CD4-positive, alpha-beta T cell (primary cell): ENCODE data around the gene NYNRIN. TPM values are rescaled to one million over a fixed set of nuclear protein-coding genes. Genes with fewer than 3 reads are reported as not detected.

ENCODE experiments used
- ATAC-seq: fragments of 200-7000 bp; cut with Tn5 transposase; one replicate; pipeline ENCODE4 v1.10.0; 2022; ENCODE audit warnings: mild to moderate bottlenecking; ENCODE audit not compliant: poor library complexity
- CTCF ChIA-PET: fragments of 350-600 bp; sonication (Branson Sonifier 250); formaldehyde crosslinking; loops from one replicate; lab custom pipeline; 2021; ENCODE audit warnings: antibody characterized with exemption, inconsistent platforms; lab: Charles Lee
- POLR2A ChIA-PET: fragments of 350-600 bp; sonication (Branson Sonifier 250); formaldehyde crosslinking; loops from one replicate; lab custom pipeline; 2021; ENCODE audit warnings: antibody characterized with exemption, inconsistent platforms; lab: Charles Lee
- DNase-seq, 14 experiments: peaks; one replicate each; pipeline ENCODE4 v3.0.0-alpha.2; 2013 to 2020; ENCODE audit warnings: mixed read lengths in 2 of 14
- H3K27ac ChIP-seq, 2 donors: one replicate each; pipeline versions ENCODE4 v1.5.1 to v1.7.0; 2013; ENCODE audit warnings: low read length in 2 of 2, low read depth in 1 of 2, mild to moderate bottlenecking in 1 of 2
- H3K27me3 ChIP-seq, 2 experiments: 1 replicate in 1 of 2; 2 replicates in 1 of 2; pipeline versions ENCODE4 v1.6.1 to v1.7.0; 2013; ENCODE audit warnings: low read length in 2 of 2, control low read depth in 1 of 2, mild to moderate bottlenecking in 1 of 2, moderate library complexity in 1 of 2; ENCODE audit not compliant: insufficient read depth in 2 of 2, control insufficient read depth in 1 of 2
- H3K36me3 ChIP-seq: one replicate; pipeline ENCODE4 v1.6.1; 2013; ENCODE audit warnings: low read length, control low read depth; ENCODE audit not compliant: insufficient read depth
- H3K4me1 ChIP-seq: one replicate; pipeline ENCODE4 v1.6.1; 2013; ENCODE audit warnings: low read length, control low read depth; ENCODE audit not compliant: insufficient read depth
- H3K4me3 ChIP-seq: one replicate; pipeline ENCODE4 v1.5.1; 2013; ENCODE audit warnings: mild to moderate bottlenecking, low read length, moderate library complexity
- H3K9me3 ChIP-seq, 2 experiments: 1 replicate in 1 of 2; 2 replicates in 1 of 2; pipeline versions ENCODE4 v1.6.1 to v1.7.0; 2013; ENCODE audit warnings: low read length in 2 of 2, mild to moderate bottlenecking in 2 of 2, control low read depth in 1 of 2, moderate library complexity in 1 of 2; ENCODE audit not compliant: control insufficient read depth in 1 of 2, insufficient read depth in 1 of 2
- H3K27ac Mint-ChIP-seq: one replicate; pipeline ENCODE4 v1.8.0; 2020; ENCODE audit warnings: mixed read lengths
- H3K27me3 Mint-ChIP-seq: one replicate; pipeline ENCODE4 v1.8.0; 2021; ENCODE audit warnings: mixed read lengths
- H3K36me3 Mint-ChIP-seq: one replicate; pipeline ENCODE4 v1.8.0; 2021; ENCODE audit warnings: low read depth, mixed read lengths
- H3K4me1 Mint-ChIP-seq: one replicate; pipeline ENCODE4 v1.8.0; 2021; ENCODE audit warnings: low read depth, mixed read lengths
- H3K4me3 Mint-ChIP-seq: one replicate; pipeline ENCODE4 v1.8.0; 2020; ENCODE audit warnings: mild to moderate bottlenecking, mixed read lengths
- H3K9me3 Mint-ChIP-seq: one replicate; pipeline ENCODE4 v1.8.0; 2020; ENCODE audit warnings: mixed read lengths
- CTCF ChIP-seq: fragments of 200-600 bp; IDR thresholded peaks from one replicate; pipeline ENCODE4 v1.8.0; 2022; ENCODE audit warnings: antibody characterized with exemption, mild to moderate bottlenecking
- intact Hi-C, 2 experiments: fragments of 100-400 bp; cut with DNase I in 1 of 2; cut with micrococcal nuclease in 1 of 2; formaldehyde crosslinking; loops; one replicate each; pipeline versions ENCODE4 v1.15.1 to v1.9.0; 2023 to 2025; cut with DNase I, micrococcal nuclease
- total RNA-seq, 174 experiments: library from RNA in 2 of 174; stranded (reverse) in 2 of 174; gene quantifications; one replicate each; pipeline ENCODE4 v1.2.3 and lab custom pipeline; 2021 to 2026

The NYNRIN gene
- total RNA-seq, 2 experiments from 2014 or later, result 0.08 to 0.25 TPM

- no peaks in the 10 kb centered on the region for H3K36me3 ChIP-seq
- TF ChIP-seq CTCF, result no peak
- no peak overlapping the region for H3K27ac Mint-ChIP-seq
- H3K9me3 Mint-ChIP-seq, result no peaks in the 10 kb centered on the region
- H3K4me3 ChIP-seq, result no peak overlapping the region
- H3K9me3 ChIP-seq, result no peaks in the 10 kb centered on the region
- H3K27me3 Mint-ChIP-seq, result peaks cover 24% of the 10 kb centered on the region
- no peak overlapping the region for H3K27ac ChIP-seq
- POLR2A ChIA-PET, result no interaction called here
- ATAC-seq (no peak), DNase-seq (no peak)
- H3K4me1 Mint-ChIP-seq, result no peaks in the 10 kb centered on the region
- CTCF ChIA-PET, result no interaction called here
- no peaks in the 10 kb centered on the region for H3K36me3 Mint-ChIP-seq
- H3K4me3 Mint-ChIP-seq, result no peak overlapping the region
- intact Hi-C loops, result no loop called here
- no peaks in the 10 kb centered on the region for H3K4me1 ChIP-seq
- H3K27me3 ChIP-seq, result peaks cover 0 to 10% of the 10 kb centered on the region in 2 experiments
Observed at GRCh38 chr14:24392325-24393091, 6.3 kb upstream of the NYNRIN start.

- POLR2A ChIA-PET, result no interaction called here
- TF ChIP-seq CTCF, result no peak
- no peaks in the 10 kb centered on the region for H3K9me3 ChIP-seq
- CTCF ChIA-PET, result no interaction called here
- H3K36me3 ChIP-seq, result no peaks in the 10 kb centered on the region
- H3K27me3 ChIP-seq, result peaks cover 0 to 10% of the 10 kb centered on the region in 2 experiments
- ATAC-seq (no peak), DNase-seq (peak in 1 of 14 experiments; percentile 7)
- H3K4me3 Mint-ChIP-seq, result no peak overlapping the region
- H3K9me3 Mint-ChIP-seq, result no peaks in the 10 kb centered on the region
- no peaks in the 10 kb centered on the region for H3K36me3 Mint-ChIP-seq
- peaks cover 3% of the 10 kb centered on the region for H3K4me1 ChIP-seq
- H3K27me3 Mint-ChIP-seq, result peaks cover 12% of the 10 kb centered on the region
- no peak overlapping the region for H3K27ac Mint-ChIP-seq
- intact Hi-C loops, result no loop called here
- H3K4me3 ChIP-seq, result no peak overlapping the region
- H3K4me1 Mint-ChIP-seq, result peaks cover 2% of the 10 kb centered on the region
- no peak overlapping the region for H3K27ac ChIP-seq
Observed at GRCh38 chr14:24394275-24394674, 4.5 kb upstream of the NYNRIN start.

GRCh38 chr14:24395609-24396582, 2.9 kb upstream of the NYNRIN start:
- ChIA-PET POLR2A (interaction anchor here (1.4 kb wide), 1 partner anchor 34 kb away, joined by 4 read pairs; the partner anchor contains the start of genes CBLN3 and KHNYN), CTCF (interaction anchor here (0.9 to 1.5 kb wide), 3 partner anchors 16 to 63 kb away, joined by 3 to 5 read pairs (median 4); no protein-coding TSS in a partner anchor)
- intact Hi-C loops, result no loop called here
- no peaks in the 10 kb centered on the region for H3K9me3 Mint-ChIP-seq
- H3K4me1 Mint-ChIP-seq, result peaks cover 8% of the 10 kb centered on the region
- no peak overlapping the region for H3K4me3 Mint-ChIP-seq
- no peak overlapping the region for H3K4me3 ChIP-seq
- H3K27ac Mint-ChIP-seq, result no peak overlapping the region
- H3K27ac ChIP-seq, result no peak overlapping the region
- H3K36me3 ChIP-seq, result no peaks in the 10 kb centered on the region
- peaks cover 6 to 8% of the 10 kb centered on the region in 2 experiments for H3K27me3 ChIP-seq
- DNase-seq (peak in 1 of 14 experiments; percentile 7), ATAC-seq (no peak)
- peaks cover 10% of the 10 kb centered on the region for H3K27me3 Mint-ChIP-seq
- no peak for TF ChIP-seq CTCF
- no peaks in the 10 kb centered on the region for H3K36me3 Mint-ChIP-seq
- peaks cover 8% of the 10 kb centered on the region for H3K4me1 ChIP-seq
- H3K9me3 ChIP-seq, result no peaks in the 10 kb centered on the region
